Endothelial cell (in vitro differentiated cells): ENCODE data around the gene STK10. TPM values are rescaled to one million over a fixed set of nuclear protein-coding genes. Genes with fewer than 3 reads are reported as not detected.
A peak's percentile ranks its signal among the peaks of the same experiment; 100 is the strongest.

Experiments used
- DNase-seq: peaks from one replicate; pipeline ENCODE4 v3.0.0; 2021; ENCODE audit warnings: low spot score
- H3K27ac Mint-ChIP-seq: one replicate; pipeline ENCODE4 v1.8.0; 2021; ENCODE audit warnings: mixed read lengths, inconsistent platforms; ENCODE audit not compliant: unreplicated experiment
- H3K27me3 Mint-ChIP-seq: one replicate; pipeline ENCODE4 v1.8.0; 2021; ENCODE audit warnings: mild to moderate bottlenecking, moderate library complexity, mixed read lengths, inconsistent platforms; ENCODE audit not compliant: unreplicated experiment
- H3K36me3 Mint-ChIP-seq: one replicate; pipeline ENCODE4 v1.8.0; 2021; ENCODE audit warnings: mild to moderate bottlenecking, low read depth, mixed read lengths, inconsistent platforms; ENCODE audit not compliant: unreplicated experiment
- H3K4me1 Mint-ChIP-seq: one replicate; pipeline ENCODE4 v1.8.0; 2021; ENCODE audit warnings: mild to moderate bottlenecking, mixed read lengths, inconsistent platforms; ENCODE audit not compliant: unreplicated experiment
- H3K4me3 Mint-ChIP-seq: one replicate; pipeline ENCODE4 v1.8.0; 2021; ENCODE audit warnings: mild to moderate bottlenecking, mixed read lengths, inconsistent platforms; ENCODE audit not compliant: unreplicated experiment
- H3K9me3 Mint-ChIP-seq: one replicate; pipeline ENCODE4 v1.8.0; 2021; ENCODE audit warnings: mixed read lengths, inconsistent platforms; ENCODE audit not compliant: unreplicated experiment
- CTCF ChIP-seq: fragments of 200-600 bp; sonication (generic); IDR thresholded peaks from one replicate; pipeline ENCODE4 v1.5.0; 2021; ENCODE audit warnings: antibody characterized with exemption; ENCODE audit not compliant: unreplicated experiment
- total RNA-seq: library from RNA; stranded (reverse); fragmentation: NEBNext Ultra II Directional; extraction: Animal tissue kit (Norgen Biotek cat#: 25700); gene quantifications from one replicate; pipeline ENCODE4 v1.2.1, GENCODE V29; 2021; ENCODE audit not compliant: unreplicated experiment

STK10 gene
- total RNA-seq, 1 donor from 2014 or later = 69.3 TPM

- DNase-seq = no peak
- Mint-ChIP-seq H3K27me3 (peaks cover 5% of the 10 kb centered on the region), H3K4me3 (peak overlapping the region; percentile 66), H3K36me3 (peaks cover 30% of the 10 kb centered on the region), H3K9me3 (no peaks in the 10 kb centered on the region), H3K4me1 (peaks cover 13% of the 10 kb centered on the region), H3K27ac (no peak overlapping the region)
- TF ChIP-seq CTCF = no peak
Observed at GRCh38 chr5:172098046-172098445, 90.0 kb downstream of the STK10 start.

- Mint-ChIP-seq H3K27me3 (peaks cover 5% of the 10 kb centered on the region), H3K4me1 (peaks cover 11% of the 10 kb centered on the region), H3K4me3 (no peak overlapping the region), H3K9me3 (no peaks in the 10 kb centered on the region), H3K36me3 (peaks cover 31% of the 10 kb centered on the region), H3K27ac (no peak overlapping the region)
- TF ChIP-seq CTCF = no peak
- no peak for DNase-seq
Observed at GRCh38 chr5:172097356-172097755, 90.7 kb downstream of the STK10 start.

DNA sequence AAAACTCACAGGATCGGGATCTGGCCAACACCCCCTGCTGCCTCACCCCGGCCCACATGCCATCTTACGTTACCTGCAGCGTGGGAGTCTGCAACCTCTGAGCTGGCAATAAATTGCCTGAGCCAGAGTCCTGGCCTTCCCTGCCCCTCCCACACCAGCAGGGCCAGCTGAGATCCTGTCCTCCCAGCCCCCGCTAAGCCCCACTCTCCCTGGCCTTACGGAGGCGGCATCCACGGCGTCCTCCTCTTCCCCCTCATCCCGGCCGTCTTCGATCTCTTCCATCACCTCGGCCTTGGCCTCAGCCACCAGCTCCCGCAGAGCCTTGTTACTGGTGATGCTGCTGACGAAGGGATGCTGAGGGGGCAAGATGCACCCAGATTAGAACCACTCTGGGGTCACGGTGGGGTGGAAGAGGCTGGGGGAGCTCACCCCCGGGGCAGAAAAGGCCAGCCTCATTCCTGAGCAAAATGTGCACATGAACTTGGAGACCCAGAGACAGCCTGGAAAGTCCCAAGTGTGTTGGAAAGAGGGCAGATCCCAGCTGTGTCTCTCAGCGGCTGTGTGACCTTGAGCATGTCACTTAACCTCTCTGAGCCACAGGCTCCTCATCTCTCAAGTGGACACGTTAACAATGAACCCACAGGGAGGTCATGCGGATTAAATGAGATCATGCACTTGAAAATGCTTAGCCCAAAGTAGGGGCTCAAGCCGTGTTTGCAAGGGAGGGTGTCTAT lies 91.7 kb downstream of the STK10 start:
- DNase-seq = no peak
- no peaks in the 10 kb centered on the region for H3K9me3 Mint-ChIP-seq
- H3K27ac Mint-ChIP-seq = no peak overlapping the region
- H3K27me3 Mint-ChIP-seq = peaks cover 5% of the 10 kb centered on the region
- peaks cover 7% of the 10 kb centered on the region for H3K4me1 Mint-ChIP-seq
- peaks cover 26% of the 10 kb centered on the region for H3K36me3 Mint-ChIP-seq
- no peak for TF ChIP-seq CTCF
- no peak overlapping the region for H3K4me3 Mint-ChIP-seq

GRCh38 chr5:172095368-172096206 lies 92.4 kb downstream of the STK10 start:
- Mint-ChIP-seq H3K4me1 (peaks cover 7% of the 10 kb centered on the region), H3K9me3 (no peaks in the 10 kb centered on the region), H3K36me3 (peaks cover 31% of the 10 kb centered on the region), H3K4me3 (no peak overlapping the region), H3K27ac (no peak overlapping the region), H3K27me3 (peaks cover 8% of the 10 kb centered on the region)
- DNase-seq = no peak
- no peak for TF ChIP-seq CTCF

- Mint-ChIP-seq H3K27ac (no peak overlapping the region), H3K27me3 (peaks cover 8% of the 10 kb centered on the region), H3K9me3 (no peaks in the 10 kb centered on the region), H3K36me3 (peaks cover 39% of the 10 kb centered on the region), H3K4me3 (no peak overlapping the region), H3K4me1 (peaks cover 5% of the 10 kb centered on the region)
- no peak for TF ChIP-seq CTCF
- DNase-seq = no peak
Observed at GRCh38 chr5:172093965-172094364, 94.1 kb downstream of the STK10 start.
